Fibroblast of lung (primary cell): ENCODE measurements around the gene ARHGDIA. TPM values are rescaled to one million over a fixed set of nuclear protein-coding genes. Genes with fewer than 3 reads are reported as not detected.

ENCODE experiments used
- DNase-seq, 2 donors: peaks; one replicate each; pipeline versions ENCODE4 v3.0.0 to v3.0.0-alpha.2; 2010; ENCODE audit warnings: low read depth in 2 of 2
- H2AFZ ChIP-seq: 2 replicates; pipeline ENCODE4 v1.5.1; 2012; ENCODE audit warnings: low read length, control low read depth, inconsistent platforms
- H3K27ac ChIP-seq: 2 replicates; pipeline ENCODE4 v1.5.1; 2011; ENCODE audit warnings: low read length, control low read depth; ENCODE audit not compliant: insufficient read depth
- H3K27me3 ChIP-seq: 2 replicates; pipeline ENCODE4 v1.5.1; 2011; ENCODE audit warnings: mild to moderate bottlenecking, low read length; ENCODE audit not compliant: control insufficient read depth, insufficient read depth
- H3K36me3 ChIP-seq: 2 replicates; pipeline ENCODE4 v1.5.1; 2011; ENCODE audit warnings: low read length; ENCODE audit not compliant: control insufficient read depth, insufficient read depth
- H3K4me1 ChIP-seq: 2 replicates; pipeline ENCODE4 v1.5.1; 2011; ENCODE audit warnings: low read length; ENCODE audit not compliant: control insufficient read depth, insufficient read depth; ENCODE audit errors: extremely low read depth
- H3K4me2 ChIP-seq: 2 replicates; pipeline ENCODE4 v1.5.1; 2011; ENCODE audit warnings: low read length, control low read depth; ENCODE audit not compliant: insufficient read depth; ENCODE audit errors: extremely low read depth
- H3K4me3 ChIP-seq, 4 experiments: fragments of 200-600 bp in 1 of 4; sonication (generic) in 1 of 4; replicated peaks in 1 of 4; 2 replicates each; pipeline ENCODE4 v1.5.1; 2011 to 2016; ENCODE audit warnings: low read length in 4 of 4, low read depth in 3 of 4, mild to moderate bottlenecking in 3 of 4, control low read depth in 2 of 4, inconsistent platforms in 1 of 4, mixed read lengths in 1 of 4; ENCODE audit not compliant: insufficient read depth in 1 of 4; ENCODE audit errors: control extremely low read depth in 1 of 4
- H3K79me2 ChIP-seq: 2 replicates; pipeline ENCODE4 v1.5.1; 2012; ENCODE audit warnings: mild to moderate bottlenecking, low read length, inconsistent platforms; ENCODE audit not compliant: control insufficient read depth, insufficient read depth
- H3K9ac ChIP-seq: 2 replicates; pipeline ENCODE4 v1.5.1; 2011; ENCODE audit warnings: mild to moderate bottlenecking, low read length, control low read depth; ENCODE audit not compliant: insufficient read depth
- H3K9me3 ChIP-seq: 2 replicates; pipeline ENCODE4 v1.5.1; 2012; ENCODE audit warnings: low read depth, low read length; ENCODE audit not compliant: control insufficient read depth, insufficient read depth
- H4K20me1 ChIP-seq: 2 replicates; pipeline ENCODE4 v1.5.1; 2011; ENCODE audit warnings: low read length; ENCODE audit not compliant: control insufficient read depth, insufficient read depth; ENCODE audit errors: extremely low read depth
- EZH2 ChIP-seq: IDR thresholded peaks from 2 replicates; pipeline ENCODE4 v1.5.1; 2012; ENCODE audit warnings: low read length, control low read depth, mild to moderate bottlenecking; ENCODE audit errors: missing control alignments
- polyA plus RNA-seq, 2 donors: library from polyadenylated mRNA; depleted of rRNA in 1 of 2; stranded (reverse) in 1 of 2; unstranded in 1 of 2; fragments of >200 nt; gene quantifications; 2 replicates each; pipeline ENCODE4 v1.2.1, GENCODE V29; 2011 to 2012; ENCODE audit warnings: missing spikeins in 1 of 2
- total RNA-seq: library from RNA; depleted of rRNA; stranded (reverse); fragments of >200 nt; gene quantifications from 2 replicates; pipeline ENCODE4 v1.2.1, GENCODE V29; 2014
- TF ChIP-seq, protein P1 (sequence below), 2 donors: IDR thresholded peaks in 1 of 2; conservative IDR thresholded peaks in 1 of 2; 1 replicate in 1 of 2; 2 replicates in 1 of 2; pipeline ENCODE4 v1.5.1; 2011 to 2012; ENCODE audit warnings: low read length in 2 of 2, control low read depth in 1 of 2, inconsistent platforms in 1 of 2, low read depth in 1 of 2, mild to moderate bottlenecking in 1 of 2

Gene ARHGDIA
- total and polyA plus RNA-seq, 2 donors (not counting 1 experiment from before 2014, with no cell fraction given): 95.0 to 164 TPM

DNA sequence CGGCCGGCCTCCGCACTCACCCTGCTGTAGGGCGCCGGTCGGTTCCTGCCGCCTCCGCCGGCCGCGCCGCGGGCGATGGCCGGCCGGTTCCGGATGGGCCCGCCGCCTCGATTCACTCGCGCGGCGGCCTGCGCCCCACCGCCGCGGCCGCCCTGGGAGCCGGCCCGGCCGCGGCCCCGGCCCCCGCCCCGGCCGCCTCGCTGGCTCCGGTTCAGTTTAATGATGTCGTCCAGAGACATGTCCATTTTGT, 20.1 kb upstream of the ARHGDIA start:
- no peak overlapping the region for H3K4me2 ChIP-seq
- peaks cover 31% of the 10 kb centered on the region for H3K36me3 ChIP-seq
- H3K27me3 ChIP-seq: no peaks in the 10 kb centered on the region
- no peaks in the 10 kb centered on the region for H4K20me1 ChIP-seq
- H3K4me1 ChIP-seq: peaks cover 14% of the 10 kb centered on the region
- peak overlapping the region in 2 of 4 experiments; percentile 80 to 85 for H3K4me3 ChIP-seq
- peak overlapping the region; percentile 96 for H3K9ac ChIP-seq
- H2AFZ ChIP-seq: no peak overlapping the region
- no peak for TF ChIP-seq EZH2
- TF ChIP-seq, protein P1, sequence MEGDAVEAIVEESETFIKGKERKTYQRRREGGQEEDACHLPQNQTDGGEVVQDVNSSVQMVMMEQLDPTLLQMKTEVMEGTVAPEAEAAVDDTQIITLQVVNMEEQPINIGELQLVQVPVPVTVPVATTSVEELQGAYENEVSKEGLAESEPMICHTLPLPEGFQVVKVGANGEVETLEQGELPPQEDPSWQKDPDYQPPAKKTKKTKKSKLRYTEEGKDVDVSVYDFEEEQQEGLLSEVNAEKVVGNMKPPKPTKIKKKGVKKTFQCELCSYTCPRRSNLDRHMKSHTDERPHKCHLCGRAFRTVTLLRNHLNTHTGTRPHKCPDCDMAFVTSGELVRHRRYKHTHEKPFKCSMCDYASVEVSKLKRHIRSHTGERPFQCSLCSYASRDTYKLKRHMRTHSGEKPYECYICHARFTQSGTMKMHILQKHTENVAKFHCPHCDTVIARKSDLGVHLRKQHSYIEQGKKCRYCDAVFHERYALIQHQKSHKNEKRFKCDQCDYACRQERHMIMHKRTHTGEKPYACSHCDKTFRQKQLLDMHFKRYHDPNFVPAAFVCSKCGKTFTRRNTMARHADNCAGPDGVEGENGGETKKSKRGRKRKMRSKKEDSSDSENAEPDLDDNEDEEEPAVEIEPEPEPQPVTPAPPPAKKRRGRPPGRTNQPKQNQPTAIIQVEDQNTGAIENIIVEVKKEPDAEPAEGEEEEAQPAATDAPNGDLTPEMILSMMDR (conservative IDR thresholded peaks at IDR 0.05 in 1 of 2, IDR thresholded peaks at IDR 0.05 in 1 of 2; ENCODE audit: low read depth in 1 of 2, low read length in 2 of 2): no peak
- DNase-seq: no peak
- peak overlapping the region; percentile 86 for H3K27ac ChIP-seq
- no peaks in the 10 kb centered on the region for H3K9me3 ChIP-seq
- peaks cover 59% of the 10 kb centered on the region for H3K79me2 ChIP-seq

- Histone ChIP-seq H3K4me3 (peak overlapping the region; percentile 69 to 90 (median 82)), H3K4me2 (peak overlapping the region; percentile 73), H3K27ac (peak overlapping the region; percentile 86), H3K36me3 (peaks cover 34% of the 10 kb centered on the region), H4K20me1 (no peaks in the 10 kb centered on the region), H3K27me3 (no peaks in the 10 kb centered on the region), H3K4me1 (peaks cover 19% of the 10 kb centered on the region), H2AFZ (no peak overlapping the region), H3K79me2 (peaks cover 64% of the 10 kb centered on the region), H3K9me3 (no peaks in the 10 kb centered on the region), H3K9ac (peak overlapping the region; percentile 96)
- no peak for TF ChIP-seq EZH2
- TF ChIP-seq, protein P1 (conservative IDR thresholded peaks at IDR 0.05 in 1 of 2, IDR thresholded peaks at IDR 0.05 in 1 of 2; ENCODE audit: low read depth in 1 of 2, low read length in 2 of 2): no peak
- DNase-seq: no peak
These were observed 19.5 kb upstream of the ARHGDIA start for GRCh38 chr17:81890447-81891302.

- Histone ChIP-seq H2AFZ (no peak overlapping the region), H4K20me1 (no peaks in the 10 kb centered on the region), H3K4me2 (peak overlapping the region; percentile 73), H3K4me3 (peak overlapping the region in 3 of 4 experiments; percentile 80 to 90 (median 85)), H3K4me1 (peaks cover 19% of the 10 kb centered on the region), H3K9ac (no peak overlapping the region), H3K27me3 (no peaks in the 10 kb centered on the region), H3K27ac (peak overlapping the region; percentile 20), H3K9me3 (no peaks in the 10 kb centered on the region), H3K36me3 (peaks cover 39% of the 10 kb centered on the region), H3K79me2 (peaks cover 65% of the 10 kb centered on the region)
- no peak for DNase-seq
- no peak for TF ChIP-seq EZH2
These were observed 18.5 kb upstream of the ARHGDIA start for GRCh38 chr17:81889602-81890001.
